Coronary artery (tissue), 2 donors: ENCODE data around the gene HESX1.

Experiments used
- DNase-seq: peaks from one replicate; pipeline ENCODE4 v3.0.0-alpha.2; 2017; ENCODE audit warnings: low spot score
- H3K27ac ChIP-seq, 2 donors: fragments of 200-600 bp; sonication (generic); one replicate each; pipeline ENCODE4 v1.5.1; 2016 to 2019
- H3K4me3 ChIP-seq: fragments of 200-600 bp; sonication (generic); 2 replicates; pipeline ENCODE4 v1.5.1; 2016; ENCODE audit warnings: mild to moderate bottlenecking, moderate library complexity
- TF ChIP-seq, protein P1 (sequence below): fragments of 200-600 bp; sonication (generic); IDR thresholded peaks from one replicate; pipeline ENCODE4 v1.5.1; 2019; ENCODE audit warnings: antibody characterized with exemption

The HESX1 gene

DNA sequence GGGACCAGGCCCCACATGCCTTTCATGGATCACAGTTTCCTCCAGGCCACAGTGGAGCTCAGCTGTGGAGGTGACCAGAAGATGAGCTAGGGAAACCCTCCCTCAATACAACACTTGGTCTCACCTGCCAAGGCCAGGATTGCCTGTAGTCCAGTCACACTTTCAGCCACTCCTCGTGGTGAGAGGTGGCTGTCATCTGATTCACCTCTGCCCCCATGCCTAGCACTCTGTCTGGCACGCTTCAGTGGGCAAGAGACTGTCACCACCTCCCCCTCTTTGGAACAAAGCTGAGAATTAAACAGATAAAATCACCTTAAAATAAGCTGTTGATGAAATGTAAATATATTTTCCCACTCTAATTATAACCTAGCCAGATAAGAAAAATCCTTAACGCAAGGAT, 30.7 kb downstream of the HESX1 start:
- TF ChIP-seq, protein P1, sequence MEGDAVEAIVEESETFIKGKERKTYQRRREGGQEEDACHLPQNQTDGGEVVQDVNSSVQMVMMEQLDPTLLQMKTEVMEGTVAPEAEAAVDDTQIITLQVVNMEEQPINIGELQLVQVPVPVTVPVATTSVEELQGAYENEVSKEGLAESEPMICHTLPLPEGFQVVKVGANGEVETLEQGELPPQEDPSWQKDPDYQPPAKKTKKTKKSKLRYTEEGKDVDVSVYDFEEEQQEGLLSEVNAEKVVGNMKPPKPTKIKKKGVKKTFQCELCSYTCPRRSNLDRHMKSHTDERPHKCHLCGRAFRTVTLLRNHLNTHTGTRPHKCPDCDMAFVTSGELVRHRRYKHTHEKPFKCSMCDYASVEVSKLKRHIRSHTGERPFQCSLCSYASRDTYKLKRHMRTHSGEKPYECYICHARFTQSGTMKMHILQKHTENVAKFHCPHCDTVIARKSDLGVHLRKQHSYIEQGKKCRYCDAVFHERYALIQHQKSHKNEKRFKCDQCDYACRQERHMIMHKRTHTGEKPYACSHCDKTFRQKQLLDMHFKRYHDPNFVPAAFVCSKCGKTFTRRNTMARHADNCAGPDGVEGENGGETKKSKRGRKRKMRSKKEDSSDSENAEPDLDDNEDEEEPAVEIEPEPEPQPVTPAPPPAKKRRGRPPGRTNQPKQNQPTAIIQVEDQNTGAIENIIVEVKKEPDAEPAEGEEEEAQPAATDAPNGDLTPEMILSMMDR, result no peak

DNA sequence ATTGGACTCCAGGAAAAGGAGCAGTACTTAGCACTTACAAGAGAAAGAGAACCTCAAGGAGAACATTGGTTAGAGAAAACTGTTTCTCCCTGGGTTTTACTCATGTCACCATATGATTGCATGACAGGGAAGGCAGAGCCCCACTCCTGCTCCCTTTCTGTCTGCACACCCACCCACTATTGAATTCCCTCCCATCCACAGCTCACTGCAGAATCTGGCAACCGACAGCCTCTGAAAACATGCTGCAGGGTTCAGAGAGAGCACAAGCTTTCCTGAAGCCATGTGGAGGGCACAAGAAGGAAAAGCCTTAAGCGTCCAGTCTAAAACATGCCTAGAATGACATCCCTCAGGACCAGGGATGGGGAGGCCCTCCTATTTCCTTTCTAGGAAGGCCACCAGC, 31.6 kb downstream of the HESX1 start:
- TF ChIP-seq, protein P1, result no peak
- no peak overlapping the region for H3K27ac ChIP-seq
- H3K4me3 ChIP-seq, result no peak overlapping the region
- no peak for DNase-seq

More for the DNA sequence above, 30.7 kb downstream of the HESX1 start:
- Histone ChIP-seq H3K4me3 (no peak overlapping the region), H3K27ac (no peak overlapping the region)
- DNase-seq, result no peak

DNA sequence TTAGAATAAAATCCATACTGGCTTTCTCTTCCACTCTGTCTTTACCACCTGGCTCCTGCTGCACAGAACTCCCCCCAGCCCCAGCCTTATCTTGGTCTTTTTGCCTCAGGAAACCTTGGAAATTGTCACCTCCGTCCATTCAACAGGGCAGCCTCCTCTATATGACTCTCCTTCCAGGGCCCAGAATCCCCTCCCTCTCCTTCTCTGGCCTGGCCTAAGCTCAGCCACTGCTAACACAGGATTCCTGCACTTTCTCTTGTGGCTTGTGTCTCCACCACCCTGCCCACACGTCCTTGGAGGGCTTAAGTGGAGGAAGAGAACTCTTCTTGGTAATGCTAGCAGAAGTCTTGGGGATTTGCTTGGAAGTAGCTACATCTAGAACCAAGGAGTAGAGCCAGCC, 33.1 kb downstream of the HESX1 start:
- TF ChIP-seq, protein P1, result no peak
- no peak for DNase-seq
- no peak overlapping the region for H3K27ac ChIP-seq
- no peak overlapping the region for H3K4me3 ChIP-seq

DNA sequence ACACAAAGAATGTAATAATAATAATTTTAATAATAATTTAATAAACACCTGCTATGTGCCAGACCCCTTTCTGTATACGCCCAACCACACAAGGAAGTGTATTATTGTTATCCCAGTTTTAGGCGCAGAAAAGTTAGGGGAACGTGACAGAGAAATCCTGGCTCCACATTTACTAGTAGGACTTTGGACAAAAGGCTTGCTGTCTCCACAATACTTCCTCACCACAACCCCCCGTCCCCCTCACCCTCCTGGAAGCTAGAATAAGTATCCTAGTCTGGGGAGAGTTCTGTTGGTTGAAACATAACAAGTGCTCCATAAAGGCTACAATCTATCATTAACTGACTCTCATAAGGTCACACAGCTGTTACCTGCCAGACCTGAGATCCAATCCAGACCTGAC, 34.1 kb downstream of the HESX1 start:
- no peak overlapping the region for H3K27ac ChIP-seq
- peak overlapping the region; percentile 98 for H3K4me3 ChIP-seq

DNA sequence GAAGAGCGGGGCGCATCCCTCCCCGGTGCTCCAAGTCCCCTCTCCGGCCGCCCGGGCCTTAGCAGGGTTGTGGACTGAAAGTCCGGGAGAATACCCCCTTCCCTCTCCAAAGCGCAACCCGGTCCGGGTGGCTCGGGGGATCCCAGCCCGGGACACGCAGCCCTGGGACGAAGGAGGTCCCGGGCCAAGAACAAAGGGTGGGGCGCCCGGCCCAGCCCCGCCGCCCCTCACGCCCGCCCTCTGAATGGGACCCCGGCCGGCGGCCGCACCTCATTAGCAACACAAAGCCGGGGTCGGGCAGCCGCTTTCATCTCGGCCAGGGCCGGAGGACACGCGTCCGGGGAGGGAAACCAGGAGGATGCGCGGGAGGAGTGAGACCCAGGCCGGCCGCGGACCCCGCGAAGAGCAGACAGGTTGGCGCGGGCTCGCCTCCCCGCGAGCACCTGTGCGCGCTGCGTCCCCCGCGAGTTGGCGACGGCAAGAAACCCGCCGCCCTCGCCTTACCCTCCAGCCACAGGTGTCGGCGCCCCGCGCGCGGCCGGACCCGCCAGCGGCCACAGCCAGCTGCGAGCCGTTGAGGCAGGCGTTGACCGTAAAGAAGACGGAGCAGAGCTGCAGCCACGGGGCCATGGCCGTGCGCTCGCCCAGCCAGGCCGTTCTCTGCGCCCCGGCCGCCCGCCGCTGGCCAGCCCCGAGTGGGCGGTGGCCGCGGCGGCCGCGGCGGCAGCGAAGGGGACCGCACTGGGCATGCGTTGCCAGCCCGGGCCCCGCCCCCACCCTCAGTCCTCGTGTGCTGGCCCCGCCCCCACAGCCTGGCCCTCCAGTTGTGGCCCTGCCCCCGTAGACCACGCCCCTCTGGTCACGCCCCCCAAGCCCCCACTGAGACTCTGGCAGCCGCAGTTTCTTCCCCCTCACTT, 34.9 kb downstream of the HESX1 start, which contains the start of gene IL17RD:
IL17RD (minus strand) TSS at position 697 of the 917 bp plus-strand sequence; CDS start at position 630, 67 bp downstream.
- TF ChIP-seq, protein P1, result no peak
- H3K4me3 ChIP-seq, result peak within 1 kb of the TSS; percentile 98
- peak within 1 kb of the TSS; percentile 17 to 24 for H3K27ac ChIP-seq
- no peak for DNase-seq

More for the DNA sequence above, 34.1 kb downstream of the HESX1 start:
- TF ChIP-seq, protein P1, result no peak
- DNase-seq, result no peak

DNA sequence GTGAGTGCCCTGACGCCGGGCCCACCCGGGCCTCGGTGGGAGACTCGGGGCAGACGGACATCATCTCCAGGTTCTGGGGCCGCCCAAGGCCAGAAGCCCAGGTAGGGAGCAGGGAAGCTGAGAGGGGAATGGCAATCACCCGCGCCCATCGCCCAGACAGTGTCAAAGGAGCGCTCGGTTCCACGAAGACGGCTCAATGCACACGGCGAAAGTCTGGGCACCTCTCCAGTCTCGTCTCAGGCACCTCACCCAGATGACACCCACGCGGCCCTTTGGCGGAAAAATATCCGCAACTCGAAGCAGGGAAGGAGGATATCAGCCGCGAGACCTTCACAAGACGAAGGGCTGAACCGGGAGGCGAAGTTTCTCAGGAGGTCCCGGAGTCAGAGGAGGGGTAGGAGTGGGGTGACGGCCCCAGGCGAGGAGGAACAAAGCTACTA, 35.5 kb downstream of the HESX1 start:
- Histone ChIP-seq H3K4me3 (peak overlapping the region; percentile 98), H3K27ac (peak overlapping the region in 1 of 2 donors; percentile 17)
- TF ChIP-seq, protein P1, result no peak
- no peak for DNase-seq
